ENCODE data around the gene IL21R. TPM values are rescaled to one million over a fixed set of nuclear protein-coding genes. Genes with fewer than 3 reads are reported as not detected.

The IL21R gene
- total RNA-seq, 8 experiments from 2014 or later, result 0.05 to 1.2 (median 0.17) TPM

- ATAC-seq (replicated peaks in 6 of 8), result no peak
- H3K27ac ChIP-seq, result no peak overlapping the region
- no peaks in the 10 kb centered on the region for H3K4me1 ChIP-seq (replicated peaks in 1 of 2)
- no peak overlapping the region for H3K4me3 ChIP-seq
- WGBS, 10 experiments, result 75 to 100% (median 85%) methylated on average over 2 to 8 of the region's 8 CpGs
- in situ Hi-C loops (cut with MboI; ENCODE audit: low pct_unique_long_range_greater_than_20kb in 2 of 9, low sequenced_read_pairs in 9 of 9, unreplicated experiment in 9 of 9), result no loop called here
Measured at GRCh38 chr16:27398894-27399853, 2.8 kb upstream of the IL21R start.

DNA sequence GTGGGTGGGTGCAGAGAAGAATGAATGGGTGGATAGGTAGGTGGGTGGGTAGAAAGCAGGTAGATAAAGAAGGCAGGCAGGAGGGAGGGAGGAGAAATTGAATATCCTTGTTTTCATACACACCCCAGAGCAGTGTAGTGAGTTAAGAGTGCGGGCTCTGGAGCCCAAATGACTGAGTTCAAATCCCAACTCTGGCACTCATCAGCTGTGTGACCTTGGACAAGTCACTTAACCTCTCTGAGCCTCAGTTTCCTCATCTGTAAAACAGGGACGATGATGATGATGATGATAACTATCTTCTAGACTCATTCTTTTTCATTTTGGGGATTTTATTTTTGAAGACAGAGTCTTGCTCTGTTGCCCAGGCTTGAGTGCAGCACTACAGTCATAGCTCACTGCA lies 2.0 kb upstream of the IL21R start:
- Histone ChIP-seq H3K4me3 (no peak overlapping the region), H3K27ac (no peak overlapping the region), H3K4me1 (replicated peaks in 1 of 2) (no peaks in the 10 kb centered on the region)
- in situ Hi-C loops (cut with MboI; ENCODE audit: low pct_unique_long_range_greater_than_20kb in 2 of 9, low sequenced_read_pairs in 9 of 9, unreplicated experiment in 9 of 9), result no loop called here
- 67 to 100% (median 80%) methylated on average over 1 to 2 of the region's 2 CpGs; no CpG with 5 or more reads in 5 of the 10 experiments for WGBS, 10 experiments
- no peak for ATAC-seq (replicated peaks in 6 of 8)

DNA sequence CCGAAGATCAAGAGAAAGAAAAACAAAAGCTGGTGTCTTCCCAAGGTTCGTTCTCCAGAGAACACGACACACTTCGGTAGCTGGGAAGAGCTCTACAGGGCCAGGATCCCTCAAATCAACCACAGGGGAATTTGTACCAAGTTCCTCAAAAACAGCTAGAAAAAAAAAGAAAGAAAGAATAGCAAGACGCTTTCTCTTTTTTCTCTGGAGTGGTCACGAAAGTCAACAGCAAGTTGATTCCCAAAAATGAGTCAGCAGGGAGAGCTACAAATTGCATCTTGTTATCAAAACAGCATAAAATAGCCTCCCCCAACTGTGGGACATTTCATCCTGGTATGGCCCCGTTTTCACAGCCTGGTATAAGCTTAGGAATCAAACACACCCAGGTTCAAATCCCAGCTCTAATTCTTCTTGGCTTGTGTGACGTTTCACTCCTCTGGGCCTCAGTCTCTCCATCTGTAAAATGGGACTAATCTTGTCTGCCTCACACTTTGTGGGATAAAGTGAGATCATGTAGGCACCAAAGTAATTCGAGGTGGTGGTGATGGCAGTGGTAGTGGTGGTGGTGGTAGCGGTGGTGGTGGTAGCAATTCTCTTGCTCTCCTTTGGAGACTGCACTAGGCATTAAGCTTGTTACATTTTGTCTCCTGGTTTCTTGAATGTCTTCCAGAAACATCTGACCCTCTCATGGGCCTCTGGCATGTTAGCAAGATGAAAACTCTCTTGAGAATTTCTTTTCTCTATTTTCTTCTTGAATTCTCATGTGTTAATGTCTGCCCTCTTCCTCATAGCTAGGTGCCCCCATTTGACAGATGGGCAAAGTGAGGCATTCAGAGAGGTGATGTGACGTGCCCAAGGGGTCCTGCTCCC lies 988 bp upstream of the IL21R start:
- no peak for ATAC-seq (replicated peaks in 6 of 8)
- H3K4me1 ChIP-seq (replicated peaks in 1 of 2), result no peaks in the 10 kb centered on the region
- in situ Hi-C loops (cut with MboI; ENCODE audit: low pct_unique_long_range_greater_than_20kb in 2 of 9, low sequenced_read_pairs in 9 of 9, unreplicated experiment in 9 of 9), result no loop called here
- no peak overlapping the region for H3K27ac ChIP-seq
- 6 to 94% (median 63%) methylated on average over 2 to 11 of the region's 11 CpGs for WGBS, 10 experiments
- H3K4me3 ChIP-seq, result no peak overlapping the region

GRCh38 chr16:27402569-27402963 lies 592 bp downstream of the IL21R start:
- H3K4me1 ChIP-seq (replicated peaks in 1 of 2), result no peaks in the 10 kb centered on the region
- H3K4me3 ChIP-seq, result no peak overlapping the region
- no peak overlapping the region for H3K27ac ChIP-seq
- in situ Hi-C loops (cut with MboI; ENCODE audit: low pct_unique_long_range_greater_than_20kb in 2 of 9, low sequenced_read_pairs in 9 of 9, unreplicated experiment in 9 of 9), result no loop called here
- no peak for ATAC-seq (replicated peaks in 6 of 8)
- 0 to 71% (median 61%) methylated on average over 1 to 6 of the region's 8 CpGs; no CpG with 5 or more reads in 5 of the 10 experiments for WGBS, 10 experiments

GRCh38 chr16:27402964-27403600 lies 1.1 kb downstream of the IL21R start:
- no peak for ATAC-seq (replicated peaks in 6 of 8)
- Histone ChIP-seq H3K27ac (no peak overlapping the region), H3K4me3 (no peak overlapping the region), H3K4me1 (replicated peaks in 1 of 2) (no peaks in the 10 kb centered on the region)
- WGBS, 10 experiments, result 80 to 100% (median 100%) methylated on average over 1 to 5 of the region's 20 CpGs; no CpG with 5 or more reads in 5 of the 10 experiments
- in situ Hi-C loops (cut with MboI; ENCODE audit: low pct_unique_long_range_greater_than_20kb in 2 of 9, low sequenced_read_pairs in 9 of 9, unreplicated experiment in 9 of 9), result no loop called here

DNA sequence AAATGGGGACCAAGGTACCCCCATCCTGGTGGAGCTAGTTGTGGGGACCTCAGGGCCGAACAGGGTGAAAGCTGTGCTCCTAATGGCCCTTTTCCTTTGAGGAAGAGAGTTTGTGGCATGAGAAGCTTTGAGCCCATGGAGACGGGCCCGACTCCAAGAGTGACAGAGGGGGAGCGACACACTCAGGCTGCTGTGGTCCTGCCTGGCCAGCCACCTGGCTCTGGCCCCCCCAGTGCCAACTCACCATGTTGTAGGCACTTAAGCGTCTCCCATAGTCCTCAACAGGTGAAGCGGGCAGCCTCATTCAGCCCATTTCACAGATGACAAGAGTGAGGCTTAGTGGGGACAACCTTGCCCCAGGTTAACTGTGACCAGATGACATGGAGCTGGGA lies 1.6 kb downstream of the IL21R start:
- Histone ChIP-seq H3K4me3 (no peak overlapping the region), H3K4me1 (replicated peaks in 1 of 2) (no peaks in the 10 kb centered on the region), H3K27ac (no peak overlapping the region)
- in situ Hi-C loops (cut with MboI; ENCODE audit: low pct_unique_long_range_greater_than_20kb in 2 of 9, low sequenced_read_pairs in 9 of 9, unreplicated experiment in 9 of 9), result no loop called here
- WGBS, 10 experiments, result 50 to 85% (median 81%) methylated on average over 1 to 5 of the region's 6 CpGs; no CpG with 5 or more reads in 7 of the 10 experiments
- no peak for ATAC-seq (replicated peaks in 6 of 8)

DNA sequence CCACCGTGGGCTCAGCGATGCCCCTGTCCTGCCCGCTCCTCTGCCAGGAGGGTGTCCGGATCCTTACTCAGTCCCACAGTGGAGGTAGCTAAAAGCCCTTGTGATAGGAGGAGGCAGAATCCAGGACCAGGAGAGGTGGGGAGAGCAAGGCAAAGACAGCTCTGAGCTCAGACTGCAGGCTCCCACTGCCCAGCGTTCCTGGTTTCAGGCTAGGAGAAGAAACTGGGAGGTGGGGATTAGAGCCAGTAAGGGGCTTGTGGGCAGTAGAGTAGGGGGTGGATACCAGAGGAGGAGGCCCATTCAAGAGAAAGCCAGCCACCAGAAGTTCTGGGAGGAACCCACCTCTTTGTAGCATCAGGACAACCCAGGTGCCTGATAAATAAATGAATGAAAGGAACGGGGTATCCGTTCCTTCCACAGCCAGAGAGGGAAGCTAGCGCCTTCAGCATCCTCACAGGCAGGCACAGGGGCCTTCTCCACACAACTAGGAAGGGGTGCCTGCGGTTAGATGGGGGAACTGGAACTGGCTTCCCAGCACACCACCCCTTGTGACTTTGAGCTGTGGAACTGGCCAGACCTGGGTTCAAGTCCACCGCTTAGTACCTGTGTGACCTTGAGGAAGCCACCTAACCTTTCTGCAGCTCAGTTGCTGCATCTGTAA lies 2.3 kb downstream of the IL21R start:
- H3K27ac ChIP-seq, result no peak overlapping the region
- 50 to 100% (median 92%) methylated on average over 1 to 3 of the region's 10 CpGs; no CpG with 5 or more reads in 6 of the 10 experiments for WGBS, 10 experiments
- in situ Hi-C loops (cut with MboI; ENCODE audit: low pct_unique_long_range_greater_than_20kb in 2 of 9, low sequenced_read_pairs in 9 of 9, unreplicated experiment in 9 of 9), result no loop called here
- ATAC-seq (replicated peaks in 6 of 8), result no peak
- H3K4me3 ChIP-seq, result no peak overlapping the region
- H3K4me1 ChIP-seq (replicated peaks in 1 of 2), result no peaks in the 10 kb centered on the region

DNA sequence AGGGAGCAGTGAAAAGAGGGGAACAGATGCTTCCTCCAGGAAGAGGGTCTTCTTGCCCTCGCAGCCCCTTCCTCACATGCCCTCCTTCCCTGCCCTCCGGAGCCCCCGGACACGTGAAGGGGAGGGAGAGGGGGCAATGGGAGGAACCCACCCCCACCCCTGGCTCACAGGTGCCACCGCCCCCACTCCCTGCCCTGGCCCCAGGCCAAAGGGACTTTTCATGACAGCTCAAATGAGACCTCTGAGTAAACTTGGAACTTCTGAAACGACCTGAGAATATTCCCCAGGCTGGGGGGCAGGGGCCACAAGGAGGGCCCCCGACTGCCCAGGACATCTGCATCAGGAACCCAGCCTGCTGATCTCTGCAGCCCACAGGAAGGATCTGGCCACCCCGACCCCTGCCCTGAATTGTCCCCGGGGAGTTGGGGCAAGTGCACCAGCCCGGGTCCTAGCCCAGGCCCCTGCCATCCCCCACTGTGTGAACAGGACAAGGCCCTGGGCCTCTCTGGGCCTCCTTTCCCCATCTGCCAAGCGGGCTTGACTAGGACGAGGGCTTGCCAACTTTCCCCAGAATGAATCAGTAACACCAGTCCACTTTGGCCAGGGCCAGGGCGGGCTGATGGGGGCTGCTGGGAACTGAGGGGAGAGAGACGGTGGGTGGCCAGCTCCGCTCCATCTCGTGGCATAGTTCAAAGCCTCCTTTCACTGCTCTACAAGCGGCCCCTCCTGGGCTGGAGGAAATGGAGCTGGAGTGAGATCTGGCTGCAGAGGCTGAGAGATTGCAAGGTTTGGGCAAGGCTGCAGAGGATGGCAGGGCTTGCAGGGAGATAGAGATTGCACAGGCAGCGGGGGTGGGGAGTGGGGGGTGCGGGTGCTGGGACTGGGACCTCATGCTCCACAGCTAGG lies 3.8 kb downstream of the IL21R start:
- in situ Hi-C loops (cut with MboI; ENCODE audit: low pct_unique_long_range_greater_than_20kb in 2 of 9, low sequenced_read_pairs in 9 of 9, unreplicated experiment in 9 of 9), result no loop called here
- WGBS, 10 experiments, result 66 to 100% (median 75%) methylated on average over 1 to 4 of the region's 19 CpGs; no CpG with 5 or more reads in 6 of the 10 experiments
- Histone ChIP-seq H3K27ac (no peak overlapping the region), H3K4me3 (no peak overlapping the region), H3K4me1 (replicated peaks in 1 of 2) (no peaks in the 10 kb centered on the region)
- ATAC-seq (replicated peaks in 6 of 8), result no peak

- in situ Hi-C loops (cut with MboI; ENCODE audit: low pct_unique_long_range_greater_than_20kb in 2 of 9, low sequenced_read_pairs in 9 of 9, unreplicated experiment in 9 of 9), result no loop called here
- Histone ChIP-seq H3K4me1 (replicated peaks in 1 of 2) (no peaks in the 10 kb centered on the region), H3K4me3 (no peak overlapping the region), H3K27ac (no peak overlapping the region)
- WGBS, 10 experiments, result 52 to 80% (median 57%) methylated on average over 1 to 3 of the region's 6 CpGs; no CpG with 5 or more reads in 7 of the 10 experiments
- ATAC-seq (replicated peaks in 6 of 8), result no peak
Measured at GRCh38 chr16:27406511-27407128, 4.6 kb downstream of the IL21R start.

DNA sequence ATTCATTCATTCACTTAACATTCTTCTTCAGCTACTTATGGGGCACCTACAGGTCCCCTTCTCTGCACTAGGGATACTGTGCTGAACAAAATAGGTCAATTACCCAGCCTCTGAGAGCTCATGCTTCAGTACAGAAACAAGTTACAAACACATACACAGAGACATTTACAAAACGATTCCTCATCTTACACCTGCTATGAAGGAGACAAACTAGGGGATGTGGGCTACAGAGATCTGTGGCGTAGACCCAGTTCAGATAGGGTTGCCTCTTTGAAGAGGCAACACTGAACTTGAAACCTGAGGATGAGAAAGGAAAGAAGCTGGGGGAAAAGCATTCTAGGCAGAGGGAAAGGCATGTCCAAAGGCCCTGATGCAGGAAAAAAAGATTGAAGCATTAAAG lies 5.2 kb downstream of the IL21R start:
- 17 to 94% (median 75%) methylated on average over 1 to 2 of the region's 2 CpGs; no CpG with 5 or more reads in 3 of the 10 experiments for WGBS, 10 experiments
- in situ Hi-C loops (cut with MboI; ENCODE audit: low pct_unique_long_range_greater_than_20kb in 2 of 9, low sequenced_read_pairs in 9 of 9, unreplicated experiment in 9 of 9), result no loop called here
- Histone ChIP-seq H3K4me1 (replicated peaks in 1 of 2) (no peaks in the 10 kb centered on the region), H3K27ac (no peak overlapping the region), H3K4me3 (no peak overlapping the region)
- ATAC-seq (replicated peaks in 6 of 8), result no peak

GRCh38 chr16:27408012-27408601 lies 6.1 kb downstream of the IL21R start:
- peak in 3 of 8 experiments; percentile 28 to 97 (median 94) for ATAC-seq (replicated peaks in 6 of 8)
- Histone ChIP-seq H3K4me3 (no peak overlapping the region), H3K27ac (no peak overlapping the region), H3K4me1 (replicated peaks in 1 of 2) (no peaks in the 10 kb centered on the region)
- WGBS, 10 experiments, result 40 to 93% (median 66%) methylated on average over 1 to 3 of the region's 3 CpGs; no CpG with 5 or more reads in 4 of the 10 experiments
- in situ Hi-C loops (cut with MboI; ENCODE audit: low pct_unique_long_range_greater_than_20kb in 2 of 9, low sequenced_read_pairs in 9 of 9, unreplicated experiment in 9 of 9), result no loop called here

Measured in motor neuron (in vitro differentiated cells).